DMS153 treated with DMSO at 0.1 percent for 48 hours (cell line): ENCODE data around the gene GTF2A1L.
"Not testable (repeated sequence)": the region's sequence is repeated elsewhere in the genome, so short reads cannot be mapped to it uniquely, and the experiment has no call there.

Experiments
- DNase-seq: peaks from one replicate; lab custom pipeline; 2025; ENCODE audit not compliant: unreplicated experiment; lab: John Stamatoyannopoulos, UW

GTF2A1L gene

GRCh38 chr2:48694149-48694548, 76.5 kb downstream of the GTF2A1L start:
- no peak for DNase-seq

- no peak for DNase-seq
These were observed 78.3 kb downstream of the GTF2A1L start for GRCh38 chr2:48695991-48696390.

- no peak for DNase-seq
These were observed 79.2 kb downstream of the GTF2A1L start for GRCh38 chr2:48696881-48697280.

- DNase-seq, result no peak
These were observed 81.8 kb downstream of the GTF2A1L start for GRCh38 chr2:48699348-48699930.

GRCh38 chr2:48703621-48704020, 86.0 kb downstream of the GTF2A1L start:
- DNase-seq, result not testable (repeated sequence)

- DNase-seq, result peak; percentile 18
These were observed 89.8 kb downstream of the GTF2A1L start for GRCh38 chr2:48707466-48707865.

GRCh38 chr2:48709096-48710034, 91.7 kb downstream of the GTF2A1L start:
- no peak for DNase-seq

GRCh38 chr2:48711343-48711742, 93.7 kb downstream of the GTF2A1L start:
- DNase-seq, result no peak

- no peak for DNase-seq
These were observed 94.5 kb downstream of the GTF2A1L start for GRCh38 chr2:48712151-48712550.

- DNase-seq, result no peak
These were observed 96.0 kb downstream of the GTF2A1L start for GRCh38 chr2:48713647-48714046.

- DNase-seq, result no peak
These were observed 96.6 kb downstream of the GTF2A1L start for GRCh38 chr2:48714245-48714644.

- DNase-seq, result no peak
These were observed 97.6 kb downstream of the GTF2A1L start for GRCh38 chr2:48715042-48715899.

GRCh38 chr2:48715956-48716355, 98.3 kb downstream of the GTF2A1L start:
- DNase-seq, result no peak

GRCh38 chr2:48717846-48718245, 100.2 kb downstream of the GTF2A1L start:
- no peak for DNase-seq

GRCh38 chr2:48719480-48720177, 102.0 kb downstream of the GTF2A1L start:
- peak; percentile 45 for DNase-seq

GRCh38 chr2:48721158-48721557, 103.5 kb downstream of the GTF2A1L start:
- no peak for DNase-seq

GRCh38 chr2:48722391-48722790, 104.7 kb downstream of the GTF2A1L start:
- DNase-seq, result no peak

GRCh38 chr2:48723129-48723528, 105.5 kb downstream of the GTF2A1L start:
- no peak for DNase-seq

- no peak for DNase-seq
These were observed 106.6 kb downstream of the GTF2A1L start for GRCh38 chr2:48724278-48724677.

- no peak for DNase-seq
These were observed 108.2 kb downstream of the GTF2A1L start for GRCh38 chr2:48725696-48726494.
